Stimulated activated CD4-positive, alpha-beta T cell treated with anti-CD3 and anti-CD28 coated beads, TNF-alpha, amount 100 ng/mL, for 48 hours (primary cell): ENCODE results near the gene NIN.

Experiments
- DNase-seq, 3 donors: peaks; one replicate each; pipeline ENCODE4 v3.0.0-alpha.2; 2020; ENCODE audit warnings: low read depth in 3 of 3

The NIN gene

GRCh38 chr14:50762001-50762930 is 68.7 kb downstream of the NIN start:
- peak in 2 of 3 donors; percentile 31 to 48 for DNase-seq

- no peak for DNase-seq
Measured at GRCh38 chr14:50759800-50760543, 71.0 kb downstream of the NIN start.

- DNase-seq, result no peak
Measured at GRCh38 chr14:50758945-50759344, 72.0 kb downstream of the NIN start.

GRCh38 chr14:50758305-50758704 is 72.7 kb downstream of the NIN start:
- no peak for DNase-seq

GRCh38 chr14:50757702-50758101 is 73.3 kb downstream of the NIN start:
- DNase-seq, result no peak

- no peak for DNase-seq
Measured at GRCh38 chr14:50756300-50756699, 74.7 kb downstream of the NIN start.

- DNase-seq, result no peak
Measured at GRCh38 chr14:50750323-50750722, 80.6 kb downstream of the NIN start.

GRCh38 chr14:50745401-50746058 is 85.4 kb downstream of the NIN start:
- DNase-seq, result no peak

- DNase-seq, result no peak
Measured at GRCh38 chr14:50744231-50744630, 86.7 kb downstream of the NIN start.

GRCh38 chr14:50741567-50741966 is 89.4 kb downstream of the NIN start:
- no peak for DNase-seq

- DNase-seq, result no peak
Measured at GRCh38 chr14:50740856-50741255, 90.1 kb downstream of the NIN start.

- DNase-seq, result no peak
Measured at GRCh38 chr14:50739186-50739585, 91.8 kb downstream of the NIN start.

GRCh38 chr14:50736932-50737419 is 94.0 kb downstream of the NIN start:
- peak in 2 of 3 donors; percentile 33 to 47 for DNase-seq

- DNase-seq, result no peak
Measured at GRCh38 chr14:50734950-50735695, 95.8 kb downstream of the NIN start.

- DNase-seq, result no peak
Measured at GRCh38 chr14:50733494-50733893, 97.5 kb downstream of the NIN start.

GRCh38 chr14:50728836-50729235 is 102.1 kb downstream of the NIN start:
- DNase-seq, result no peak

- peak in 1 of 3 donors; percentile 13 for DNase-seq
Measured at GRCh38 chr14:50726372-50727107, 104.4 kb downstream of the NIN start.

GRCh38 chr14:50725761-50726160 is 105.2 kb downstream of the NIN start:
- no peak for DNase-seq

GRCh38 chr14:50719911-50720759 is 110.8 kb downstream of the NIN start:
- DNase-seq, result no peak

GRCh38 chr14:50718949-50719348 is 112.0 kb downstream of the NIN start:
- no peak for DNase-seq
